PC-3 (cell line): ENCODE measurements around the gene SDK1.

Experiments used
- CTCF ChIP-seq: fragments of 300-600 bp; sonication (generic); conservative IDR thresholded peaks from 2 replicates; pipeline ENCODE4 v1.5.1; 2017; ENCODE audit warnings: antibody characterized with exemption, low read depth, mild to moderate bottlenecking, low read length
- EZH2phosphoT487 ChIP-seq: fragments of 300-600 bp; sonication (generic); IDR thresholded peaks from 2 replicates; pipeline ENCODE4 v1.6.1; 2018; ENCODE audit warnings: mild to moderate bottlenecking, antibody characterized with exemption, low read length, borderline replicate concordance

GRCh38 chr7:3960942-3961341 lies 659.9 kb downstream of the SDK1 start:
- TF ChIP-seq CTCF (no peak), EZH2phosphoT487 (no peak)
